Activated T-helper 9 cell treated with anti-CD3 and anti-CD28 coated beads, Interleukin-2, amount 50 U/mL, for 16 hours (primary cell): ENCODE measurements around the gene POLD3.

Experiments
- DNase-seq: peaks from one replicate; pipeline ENCODE4 v3.0.0-alpha.2; 2020; ENCODE audit warnings: low read depth

Gene POLD3, protein sequence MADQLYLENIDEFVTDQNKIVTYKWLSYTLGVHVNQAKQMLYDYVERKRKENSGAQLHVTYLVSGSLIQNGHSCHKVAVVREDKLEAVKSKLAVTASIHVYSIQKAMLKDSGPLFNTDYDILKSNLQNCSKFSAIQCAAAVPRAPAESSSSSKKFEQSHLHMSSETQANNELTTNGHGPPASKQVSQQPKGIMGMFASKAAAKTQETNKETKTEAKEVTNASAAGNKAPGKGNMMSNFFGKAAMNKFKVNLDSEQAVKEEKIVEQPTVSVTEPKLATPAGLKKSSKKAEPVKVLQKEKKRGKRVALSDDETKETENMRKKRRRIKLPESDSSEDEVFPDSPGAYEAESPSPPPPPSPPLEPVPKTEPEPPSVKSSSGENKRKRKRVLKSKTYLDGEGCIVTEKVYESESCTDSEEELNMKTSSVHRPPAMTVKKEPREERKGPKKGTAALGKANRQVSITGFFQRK

GRCh38 chr11:74592441-74593362 lies at the start of gene POLD3:
TSS of gene POLD3 (plus strand) at chr11:74592582. CDS start at chr11:74592659, 77 bp downstream.
- DNase-seq, result peak; percentile 90

- no peak for DNase-seq
Observed at GRCh38 chr11:74543991-74544390, 48.4 kb upstream of the POLD3 start.

GRCh38 chr11:74546752-74547151 lies 45.6 kb upstream of the POLD3 start:
- DNase-seq, result no peak

DNA sequence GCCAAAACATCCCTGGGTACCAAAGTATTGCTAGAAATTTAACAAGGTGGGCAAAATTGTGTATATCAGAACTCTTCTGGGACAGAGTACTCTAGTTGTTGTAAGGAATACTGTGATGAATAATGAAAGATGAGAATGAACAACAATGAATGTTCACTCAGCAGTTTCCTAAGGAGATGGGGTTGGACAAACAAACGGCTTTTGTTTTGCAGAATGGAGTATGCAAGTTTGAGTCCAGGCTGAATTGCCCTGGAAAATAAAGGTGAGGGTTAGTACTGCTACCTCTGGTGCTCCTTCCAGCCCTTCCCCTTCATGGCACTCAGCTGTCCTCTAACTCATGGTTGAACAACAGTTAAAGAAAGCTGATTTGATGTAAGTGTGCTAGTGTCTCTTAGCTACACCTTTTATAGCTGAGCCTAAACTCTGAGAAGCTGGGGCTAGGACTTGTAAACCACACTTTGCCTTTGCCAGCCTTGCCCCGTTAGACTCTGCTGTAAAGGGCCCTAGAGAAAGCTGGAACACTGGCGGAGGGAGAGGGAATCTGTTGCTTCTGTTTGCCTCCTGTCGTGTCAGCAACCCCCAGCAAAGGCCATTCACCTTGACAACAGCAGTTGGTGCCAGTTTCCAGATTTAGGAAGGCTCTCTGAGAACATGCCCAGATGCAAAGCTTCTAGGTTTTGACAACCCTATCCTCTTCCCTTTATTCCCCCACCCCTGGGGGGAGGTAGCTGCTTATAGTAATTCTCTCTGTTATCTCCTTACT lies 41.2 kb upstream of the POLD3 start:
- no peak for DNase-seq

DNA sequence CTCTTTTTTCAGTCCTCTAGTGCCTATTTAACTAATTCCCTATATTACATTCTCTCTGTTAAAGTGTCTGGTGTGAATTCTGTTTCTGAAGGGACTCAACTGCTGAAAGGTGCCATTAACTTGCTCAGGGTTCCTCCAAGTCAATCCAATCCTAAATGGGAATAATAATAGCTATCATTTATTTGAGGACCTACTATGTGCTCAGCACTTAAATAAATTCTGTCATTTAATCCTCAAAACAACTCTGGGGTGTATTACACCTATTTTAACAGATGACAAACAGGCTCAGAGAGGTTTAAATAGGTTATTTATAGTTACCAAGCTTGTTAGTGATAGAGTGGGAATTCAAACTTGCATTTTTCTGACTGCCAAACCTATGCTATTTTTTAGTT lies 40.6 kb upstream of the POLD3 start:
- no peak for DNase-seq

GRCh38 chr11:74557526-74557925 lies 34.9 kb upstream of the POLD3 start:
- no peak for DNase-seq

DNA sequence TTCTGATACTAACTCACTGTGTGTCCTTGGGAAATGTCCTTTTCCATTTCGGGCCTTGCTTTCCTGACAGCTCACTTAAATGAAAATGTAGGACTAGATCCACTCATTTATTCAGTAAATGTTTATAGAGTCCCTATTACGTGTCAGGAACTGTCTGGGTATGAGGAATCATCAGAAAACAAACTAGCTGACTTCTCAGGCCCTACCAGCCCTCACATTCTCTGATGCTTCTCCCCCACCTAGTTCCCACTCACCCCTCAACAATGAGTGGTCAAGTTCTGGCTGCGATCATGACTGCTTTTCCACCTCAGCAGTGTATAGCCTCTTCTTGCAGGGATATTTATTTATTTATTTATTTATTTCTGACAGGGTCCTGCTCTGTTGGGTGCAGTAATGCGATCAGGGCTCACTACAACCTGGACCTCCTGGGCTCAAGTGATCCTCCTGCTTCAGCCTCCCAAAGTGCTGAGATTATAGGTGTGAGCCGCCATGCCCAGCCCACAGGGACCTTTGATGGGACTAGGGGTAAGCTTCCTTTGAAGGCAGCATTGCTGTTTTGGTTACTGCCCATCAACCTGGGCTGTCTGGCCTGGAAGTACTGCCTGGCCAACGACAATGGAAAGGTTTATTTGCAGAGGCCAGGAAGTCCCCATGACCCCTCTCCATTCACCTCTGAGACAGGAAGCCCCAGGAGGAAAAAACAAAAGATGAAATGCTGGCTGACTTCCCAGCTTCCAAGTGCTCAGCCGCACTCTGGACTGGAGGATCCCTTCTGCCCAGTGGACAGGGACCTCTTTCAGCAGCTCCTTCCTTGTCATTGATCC lies 33.1 kb upstream of the POLD3 start:
- DNase-seq, result no peak

GRCh38 chr11:74559934-74560309 lies 32.5 kb upstream of the POLD3 start:
- DNase-seq, result no peak

DNA sequence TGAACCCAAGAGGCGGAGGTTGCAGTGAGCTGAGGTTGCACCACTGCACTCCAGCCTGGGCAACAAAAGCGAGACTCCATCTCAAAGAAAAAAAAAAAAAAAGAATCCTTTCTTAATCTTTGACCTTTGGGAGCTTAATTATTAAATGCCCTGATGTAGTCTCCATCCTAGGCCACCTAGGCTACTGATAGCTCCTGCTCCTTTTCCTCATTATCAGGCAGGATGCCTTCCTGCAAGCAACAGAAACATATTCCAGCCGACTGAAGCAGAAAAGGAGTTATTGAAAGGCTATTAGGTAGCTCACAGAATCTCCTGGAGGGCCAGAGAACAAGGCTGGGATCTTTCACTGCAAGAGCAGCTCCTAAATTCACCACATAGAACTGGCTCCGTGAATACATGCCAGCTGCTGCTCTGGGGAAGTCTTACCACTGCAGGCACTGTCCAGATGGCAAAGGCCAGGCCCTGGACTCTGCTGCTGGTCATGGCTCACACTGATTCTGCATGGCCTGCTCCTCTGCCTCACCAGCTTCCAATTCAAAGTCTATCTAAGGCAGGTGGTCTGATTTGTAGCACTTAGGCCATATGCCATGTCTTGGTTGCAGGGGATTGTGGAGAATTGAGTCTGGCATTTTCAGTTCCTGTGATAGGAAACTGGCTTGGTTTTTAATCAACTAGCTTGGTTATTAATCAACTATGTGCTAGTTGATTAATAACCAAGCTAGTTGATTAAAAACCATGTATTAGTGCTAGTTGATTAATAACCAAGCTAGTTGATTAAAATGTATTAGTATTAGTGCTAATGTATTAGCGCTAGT lies 26.0 kb upstream of the POLD3 start:
- DNase-seq, result no peak

DNA sequence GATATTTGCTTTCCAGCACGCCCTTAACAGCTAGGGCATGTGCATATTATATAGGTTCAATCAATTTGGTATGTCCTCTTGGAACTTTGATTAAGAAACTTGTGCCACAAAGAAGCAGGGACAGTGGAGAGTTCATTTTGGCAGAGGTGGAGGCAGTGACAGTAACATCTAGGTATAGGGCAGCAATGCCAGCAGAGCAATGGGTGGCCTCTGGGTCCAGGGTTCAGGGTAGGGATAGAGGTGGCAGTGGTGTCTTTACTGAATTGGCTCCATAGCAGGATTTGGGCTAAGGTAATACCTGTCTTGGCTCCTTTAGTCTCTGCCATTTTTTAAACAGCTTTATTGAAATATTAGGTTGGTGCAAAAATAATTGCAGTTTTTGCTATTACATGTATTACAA lies 24.4 kb upstream of the POLD3 start:
- no peak for DNase-seq

DNA sequence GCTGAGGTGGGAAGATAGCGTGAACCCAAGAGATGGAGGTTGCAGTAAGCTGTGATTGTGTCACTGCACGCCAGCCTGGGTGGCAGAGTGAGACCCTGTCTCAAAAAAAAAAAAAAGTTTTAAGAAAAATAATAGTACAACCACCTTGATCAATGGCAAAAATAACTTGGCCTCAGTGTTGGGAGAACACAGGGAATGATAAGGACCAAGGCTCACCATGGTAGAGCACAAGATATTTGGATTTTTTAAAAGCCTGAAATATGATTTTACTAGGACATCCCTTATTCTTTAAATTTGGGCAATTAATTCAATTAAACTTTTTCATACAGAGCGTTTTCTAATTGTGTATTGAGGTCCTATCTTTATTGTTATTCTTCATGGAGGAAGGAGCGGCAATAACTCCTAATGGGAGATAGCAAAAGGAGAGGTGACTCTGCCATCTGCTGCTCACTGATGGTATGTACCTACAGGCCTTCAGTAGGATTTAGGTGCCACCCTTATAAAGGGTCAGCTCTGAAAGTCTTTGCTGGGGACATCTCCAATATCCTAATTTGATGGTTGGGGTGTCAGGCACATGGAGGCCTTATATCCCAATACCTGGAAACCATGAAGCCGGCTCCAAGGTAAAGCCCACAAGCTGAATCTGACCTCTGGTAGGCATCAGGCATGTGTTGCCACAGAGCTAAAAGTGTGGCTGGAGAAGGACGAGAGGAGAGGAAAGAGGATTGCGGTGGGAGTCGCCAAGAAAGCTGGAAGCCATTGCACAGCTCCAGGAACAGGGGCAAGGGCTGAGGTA lies 21.9 kb upstream of the POLD3 start:
- DNase-seq, result no peak

DNA sequence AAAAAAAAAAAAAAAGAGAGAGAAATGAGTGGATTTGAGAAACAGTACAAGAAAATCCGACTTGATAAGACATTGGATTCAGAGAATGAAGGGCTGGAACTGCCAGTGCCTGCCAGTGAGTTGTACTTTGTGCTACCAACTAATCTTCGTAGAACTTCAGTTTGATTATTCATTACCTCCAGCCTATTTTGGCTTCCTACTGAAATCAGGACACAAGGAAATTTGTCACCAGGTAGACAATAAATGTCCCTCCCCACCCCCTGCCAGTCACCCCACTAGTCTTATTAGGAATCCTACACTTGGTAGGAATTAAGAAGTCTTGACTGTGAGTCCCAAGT lies 21.4 kb upstream of the POLD3 start:
- DNase-seq, result no peak

DNA sequence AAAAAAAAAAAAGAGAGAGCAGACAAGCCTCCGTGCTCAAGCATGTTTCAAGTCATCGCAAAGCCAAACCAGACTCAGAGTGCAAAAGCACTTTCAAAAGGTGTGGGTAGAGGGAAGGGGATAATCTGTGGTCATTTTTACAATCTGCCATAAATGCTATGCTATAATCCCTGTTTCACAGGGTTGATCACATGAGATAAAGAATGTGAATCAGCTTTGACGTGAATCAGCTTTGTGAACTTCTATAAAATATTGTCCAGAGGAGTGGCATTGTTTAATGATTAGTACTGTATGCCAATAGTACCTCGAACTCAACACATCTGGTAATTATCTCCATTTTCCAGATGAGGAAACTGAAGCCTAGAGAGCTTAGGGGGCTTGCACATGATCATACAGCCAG lies 20.0 kb upstream of the POLD3 start:
- no peak for DNase-seq

- DNase-seq, result no peak
Observed at GRCh38 chr11:74574563-74574962, 17.8 kb upstream of the POLD3 start.

GRCh38 chr11:74575999-74576398 lies 16.4 kb upstream of the POLD3 start:
- no peak for DNase-seq

GRCh38 chr11:74577181-74577580 lies 15.2 kb upstream of the POLD3 start:
- no peak for DNase-seq

GRCh38 chr11:74577624-74578396 lies 14.6 kb upstream of the POLD3 start:
- no peak for DNase-seq

DNA sequence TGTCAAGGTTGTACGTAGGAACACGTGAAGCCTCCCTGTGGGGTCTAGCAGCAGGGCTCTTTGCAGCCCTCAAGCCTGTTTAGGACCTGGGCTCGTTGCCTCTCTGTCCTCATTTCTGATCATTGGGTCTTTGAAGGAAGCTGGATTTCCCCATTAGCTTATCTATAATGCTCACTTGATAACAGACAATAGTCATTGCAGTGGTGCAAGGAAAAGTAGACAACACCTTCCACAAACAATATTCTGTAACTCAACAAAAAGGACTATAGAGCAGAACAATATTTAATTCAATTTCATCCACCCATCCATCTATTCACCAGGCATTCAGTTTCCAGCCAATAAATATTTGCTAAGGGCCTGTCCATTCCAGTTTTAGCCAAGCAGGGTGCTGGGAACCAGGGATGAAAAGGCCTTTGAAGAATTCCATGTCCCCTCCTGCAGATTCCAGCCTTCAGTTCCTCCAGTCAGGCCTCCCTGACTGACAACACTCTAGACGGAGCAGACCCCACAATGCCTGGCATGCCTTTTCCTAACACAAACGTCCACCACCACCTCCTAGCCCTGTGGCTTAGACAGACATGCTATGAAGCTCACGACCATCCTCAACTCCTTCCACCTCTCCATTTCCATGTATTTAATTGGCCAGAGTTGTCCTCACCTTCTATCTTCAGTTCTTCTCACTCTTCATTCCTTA lies 12.7 kb upstream of the POLD3 start:
- DNase-seq, result no peak
